HG02642 (cell line): ENCODE data around the gene ZMYND11.

ENCODE experiments used
- ATAC-seq: cut with Tn5 transposase; IDR thresholded peaks from one replicate; pipeline ENCODE4 v1.9.1; 2021; ENCODE audit warnings: mild to moderate bottlenecking; ENCODE audit not compliant: unreplicated experiment, poor library complexity

Gene ZMYND11

GRCh38 chr10:190216-190615 is 55.0 kb downstream of the ZMYND11 start:
- ATAC-seq = no peak

GRCh38 chr10:191703-192518 is 56.7 kb downstream of the ZMYND11 start:
- no peak for ATAC-seq

GRCh38 chr10:194281-194680 is 59.0 kb downstream of the ZMYND11 start:
- ATAC-seq = no peak

GRCh38 chr10:200405-200804 is 65.2 kb downstream of the ZMYND11 start:
- no peak for ATAC-seq

- ATAC-seq = no peak
Observed at GRCh38 chr10:201328-201771, 66.1 kb downstream of the ZMYND11 start.

GRCh38 chr10:208616-209015 is 73.4 kb downstream of the ZMYND11 start:
- no peak for ATAC-seq

- ATAC-seq = no peak
Observed at GRCh38 chr10:209357-209756, 74.1 kb downstream of the ZMYND11 start.

GRCh38 chr10:210297-210696 is 75.0 kb downstream of the ZMYND11 start:
- no peak for ATAC-seq

GRCh38 chr10:215444-215843 is 80.2 kb downstream of the ZMYND11 start:
- ATAC-seq = no peak

- no peak for ATAC-seq
Observed at GRCh38 chr10:218798-219197, 83.5 kb downstream of the ZMYND11 start.

- ATAC-seq = no peak
Observed at GRCh38 chr10:219731-220472, 84.6 kb downstream of the ZMYND11 start.

GRCh38 chr10:224571-224970 is 89.3 kb downstream of the ZMYND11 start:
- peak; percentile 41 for ATAC-seq

GRCh38 chr10:226018-226417 is 90.8 kb downstream of the ZMYND11 start:
- no peak for ATAC-seq

GRCh38 chr10:227014-227413 is 91.8 kb downstream of the ZMYND11 start:
- ATAC-seq = no peak

GRCh38 chr10:228366-228765 is 93.1 kb downstream of the ZMYND11 start:
- ATAC-seq = no peak

GRCh38 chr10:230758-231157 is 95.5 kb downstream of the ZMYND11 start:
- ATAC-seq = no peak

- ATAC-seq = no peak
Observed at GRCh38 chr10:232061-232460, 96.8 kb downstream of the ZMYND11 start.

- no peak for ATAC-seq
Observed at GRCh38 chr10:232878-233277, 97.6 kb downstream of the ZMYND11 start.

GRCh38 chr10:234708-235406 is 99.6 kb downstream of the ZMYND11 start:
- ATAC-seq = no peak

- no peak for ATAC-seq
Observed at GRCh38 chr10:235915-236314, 100.7 kb downstream of the ZMYND11 start.

GRCh38 chr10:239109-239508 is 103.9 kb downstream of the ZMYND11 start:
- ATAC-seq = no peak
